NCI-H1092 treated with DMSO at 0.1 percent for 48 hours (cell line): ENCODE measurements around the gene LPP.

Experiments used
- DNase-seq: peaks from one replicate; lab custom pipeline; 2025; lab: John Stamatoyannopoulos, UW

LPP gene

DNA sequence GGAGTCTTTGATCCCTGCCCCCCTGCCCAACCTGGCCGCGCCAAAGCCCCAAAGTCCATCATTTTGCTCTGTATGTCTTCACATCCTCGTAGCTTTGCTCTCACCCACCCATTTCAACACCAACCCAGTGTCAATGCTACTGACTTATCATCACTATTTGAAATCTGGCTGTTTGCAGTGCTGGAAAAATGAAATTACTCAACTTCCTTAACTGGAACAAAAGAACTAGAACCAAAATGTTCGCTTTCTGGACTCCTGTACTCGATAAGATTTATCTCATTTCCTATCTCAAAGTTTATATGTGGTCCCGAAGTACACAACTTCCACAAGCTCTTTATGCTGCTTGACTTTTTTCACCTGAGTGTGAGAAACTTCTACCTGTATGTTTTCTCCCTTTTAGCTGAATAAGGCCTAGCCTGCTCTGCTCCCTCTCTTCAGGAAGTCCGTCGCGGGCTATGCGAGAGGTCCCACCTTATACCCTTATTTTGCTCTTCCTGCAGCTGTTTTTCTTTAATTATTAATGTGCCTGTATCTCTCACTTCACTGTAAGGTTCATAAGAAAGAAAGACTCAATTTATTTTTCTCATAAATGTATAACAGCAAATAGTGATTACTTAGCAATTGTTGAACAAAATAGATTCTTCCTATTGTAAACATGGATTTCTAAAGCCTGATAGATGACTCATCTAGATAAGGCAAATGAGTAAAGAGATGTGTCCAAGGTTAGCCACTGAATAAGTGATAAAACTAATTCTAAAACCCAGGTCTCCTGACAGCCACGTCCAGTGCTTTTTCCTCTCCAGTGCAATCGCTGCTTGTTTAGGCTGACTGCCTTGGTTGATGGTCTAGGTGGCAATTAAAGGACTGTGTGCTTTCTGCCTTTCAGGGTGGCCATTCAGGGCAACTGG, 553.7 kb downstream of the LPP start:
- no peak for DNase-seq

GRCh38 chr3:188711881-188712247, 557.9 kb downstream of the LPP start:
- no peak for DNase-seq

GRCh38 chr3:188712248-188712924, 558.4 kb downstream of the LPP start:
- no peak for DNase-seq

- no peak for DNase-seq
Observed at GRCh38 chr3:188712991-188713390, 559.0 kb downstream of the LPP start.

DNA sequence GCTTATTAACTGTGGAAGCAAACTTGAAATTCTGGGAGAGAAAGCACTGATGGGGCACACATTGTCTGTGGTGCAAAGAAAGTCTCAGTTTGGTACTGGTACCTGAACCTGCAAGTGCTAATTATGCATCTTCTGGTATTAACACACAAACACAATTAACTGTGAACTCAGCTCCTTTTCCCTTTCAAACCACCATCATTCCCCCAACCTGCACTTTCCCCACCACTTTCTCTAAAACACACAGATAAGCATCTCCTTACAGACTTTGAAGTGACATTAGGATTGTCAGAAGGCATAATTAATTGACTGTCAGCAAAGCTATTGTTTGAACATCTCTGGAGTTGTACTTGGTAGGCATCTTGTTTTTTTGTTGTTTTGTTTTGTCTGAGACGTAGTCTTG, 565.6 kb downstream of the LPP start:
- no peak for DNase-seq

- DNase-seq, result peak; percentile 10
Observed at GRCh38 chr3:188720215-188720614, 566.3 kb downstream of the LPP start.

DNA sequence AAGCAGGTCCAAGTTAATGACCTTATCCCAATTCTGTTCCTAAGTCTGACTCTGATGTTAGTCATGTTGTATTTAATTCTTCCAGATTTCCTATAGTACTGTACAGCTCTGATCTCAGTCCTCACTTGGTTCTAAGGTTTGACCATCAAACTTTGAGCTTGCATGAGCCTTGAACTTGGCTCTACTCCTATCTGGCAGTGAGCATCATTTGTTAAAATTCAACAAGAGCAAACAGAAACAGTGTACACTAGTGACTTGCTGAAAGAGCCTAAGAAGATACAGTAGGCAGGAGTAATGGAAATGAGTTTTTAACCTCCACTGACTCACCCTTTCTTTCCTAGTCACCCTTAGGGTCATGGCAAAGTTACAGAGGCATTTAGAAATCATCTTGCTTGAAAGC, 566.7 kb downstream of the LPP start:
- DNase-seq, result no peak

DNA sequence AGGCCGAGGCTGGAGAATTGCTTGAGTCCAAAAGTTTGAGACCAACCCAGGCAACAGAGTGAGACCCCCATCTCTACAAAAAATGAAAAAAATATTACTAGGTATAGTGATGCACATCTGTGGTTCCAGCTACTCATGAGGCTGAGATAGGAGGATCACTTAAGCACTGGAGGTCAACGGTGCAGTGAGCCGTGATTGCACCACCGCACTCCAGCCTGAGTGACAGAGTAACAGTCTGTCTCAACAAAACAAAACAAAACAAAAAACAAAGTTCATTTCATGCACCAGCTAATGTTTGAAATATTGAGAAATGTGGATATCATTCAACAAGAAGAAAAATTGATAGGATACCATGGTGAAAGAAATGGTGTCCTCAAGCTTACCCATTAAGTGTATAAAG, 567.4 kb downstream of the LPP start:
- DNase-seq, result no peak

- no peak for DNase-seq
Observed at GRCh38 chr3:188721990-188722389, 568.0 kb downstream of the LPP start.

- DNase-seq, result no peak
Observed at GRCh38 chr3:188722963-188723362, 569.0 kb downstream of the LPP start.

DNA sequence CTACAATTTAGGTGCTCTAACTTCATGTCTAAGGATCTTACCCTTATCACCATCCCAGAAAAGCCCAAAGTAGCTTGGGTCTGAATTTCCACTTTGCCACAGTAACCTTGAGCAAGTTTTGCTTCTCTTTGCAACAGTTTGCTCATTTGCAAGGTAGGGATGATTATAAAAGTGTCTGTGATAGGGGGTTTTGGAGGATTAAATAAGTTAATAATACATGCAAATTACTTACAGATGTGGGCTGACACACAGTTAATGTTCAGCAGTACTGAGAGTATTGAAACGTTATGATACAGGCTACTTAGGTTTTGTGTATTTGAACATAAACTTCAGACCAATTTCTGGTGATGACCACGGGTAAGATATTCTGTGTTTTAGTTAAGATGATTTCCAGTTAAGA, 573.1 kb downstream of the LPP start:
- DNase-seq, result no peak

GRCh38 chr3:188728371-188728896, 574.5 kb downstream of the LPP start:
- DNase-seq, result no peak

GRCh38 chr3:188729422-188729821, 575.5 kb downstream of the LPP start:
- DNase-seq, result no peak

GRCh38 chr3:188734395-188734794, 580.4 kb downstream of the LPP start:
- peak; percentile 83 for DNase-seq

DNA sequence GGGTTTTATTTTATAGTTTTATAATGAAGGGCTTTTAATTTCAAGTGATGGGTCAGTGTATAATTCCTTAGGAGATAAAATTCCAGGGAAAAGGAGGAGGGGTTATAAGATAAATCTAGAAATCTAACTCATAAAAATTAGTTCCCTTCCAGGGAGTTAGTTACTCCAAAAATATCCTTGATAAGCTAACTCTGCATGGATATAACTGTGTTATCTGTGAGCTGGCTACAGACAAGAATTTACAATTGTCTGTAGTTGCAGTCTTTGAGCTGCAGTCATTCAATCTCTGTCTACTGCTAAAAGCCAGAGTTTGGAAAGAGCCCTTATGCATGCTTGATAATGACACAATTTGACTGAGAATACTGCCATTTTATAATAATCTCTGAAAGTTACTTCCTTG, 585.6 kb downstream of the LPP start:
- no peak for DNase-seq

DNA sequence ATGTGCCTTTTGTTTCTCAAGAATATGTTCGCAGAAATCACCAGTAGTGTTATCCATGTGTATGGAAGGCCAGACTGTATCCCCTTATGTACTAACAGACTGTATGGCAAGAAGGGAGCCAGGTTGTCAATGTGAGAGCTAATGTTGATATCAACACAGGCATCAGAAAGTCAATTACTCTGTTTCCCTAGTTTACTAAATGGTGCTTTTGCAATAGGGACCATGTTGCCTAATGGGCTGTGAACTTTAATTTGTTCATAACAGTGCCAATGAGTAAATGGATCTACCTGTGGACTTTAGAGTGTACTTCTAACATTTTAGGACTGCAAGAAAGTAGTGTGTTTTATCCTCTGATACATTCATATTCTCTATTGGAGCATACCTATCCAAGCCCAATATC, 586.1 kb downstream of the LPP start:
- DNase-seq, result no peak

DNA sequence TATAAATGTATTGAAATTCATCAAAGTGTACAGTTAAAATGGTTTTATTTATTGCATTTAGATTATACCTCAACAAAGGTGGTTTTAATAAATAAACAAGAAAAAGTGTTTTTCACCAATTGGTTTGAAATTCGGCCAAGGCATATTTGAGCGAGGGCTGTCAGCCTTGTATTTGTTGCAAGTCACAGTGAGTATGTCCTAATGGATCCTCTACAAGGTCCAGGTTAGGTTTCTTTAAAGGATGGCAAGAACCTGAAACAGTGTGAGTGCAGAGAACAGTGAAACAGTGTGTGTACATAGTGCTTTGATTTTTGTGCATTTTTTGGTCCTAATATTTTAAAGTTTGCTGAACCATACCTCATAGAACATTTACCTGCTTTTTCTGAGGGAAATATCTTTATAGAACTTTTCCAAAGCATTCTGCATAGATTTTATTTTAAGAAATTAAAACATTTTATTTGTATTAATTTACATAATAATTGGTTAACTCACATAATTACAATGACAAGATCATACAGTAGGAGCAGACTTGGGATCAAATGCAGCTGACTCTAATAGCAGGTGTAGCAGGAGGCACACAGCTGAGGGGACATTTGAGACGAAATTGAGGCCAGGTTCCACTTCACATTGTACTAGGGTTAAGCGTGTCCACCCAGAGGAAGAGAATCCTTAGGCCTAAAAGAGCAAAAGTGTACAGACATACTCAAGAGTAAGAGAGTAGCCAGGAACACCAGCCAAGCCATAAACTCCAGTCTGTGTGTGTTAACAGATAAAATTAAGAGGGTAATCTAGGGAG, 589.0 kb downstream of the LPP start:
- no peak for DNase-seq

DNA sequence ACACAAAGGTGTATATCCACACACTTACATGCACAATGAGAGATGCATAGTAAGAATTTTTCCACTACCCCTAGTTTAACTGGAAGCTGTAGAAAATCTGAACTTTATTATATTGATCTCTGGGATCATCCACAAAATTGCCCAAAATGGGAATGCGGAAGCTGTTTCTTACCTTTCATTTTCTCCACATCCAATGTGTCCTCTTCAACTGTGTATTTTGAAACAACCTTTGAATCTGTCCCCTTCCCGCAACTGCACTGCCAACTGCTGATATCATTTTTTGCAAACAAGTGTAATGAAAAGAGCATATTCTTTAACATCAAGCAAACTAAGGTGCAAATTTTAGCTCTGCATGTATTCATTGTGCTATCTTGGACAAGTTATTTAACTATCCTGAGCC, 590.2 kb downstream of the LPP start:
- no peak for DNase-seq

- no peak for DNase-seq
Observed at GRCh38 chr3:188745031-188745430, 591.1 kb downstream of the LPP start.

- no peak for DNase-seq
Observed at GRCh38 chr3:188746291-188746783, 592.4 kb downstream of the LPP start.

DNA sequence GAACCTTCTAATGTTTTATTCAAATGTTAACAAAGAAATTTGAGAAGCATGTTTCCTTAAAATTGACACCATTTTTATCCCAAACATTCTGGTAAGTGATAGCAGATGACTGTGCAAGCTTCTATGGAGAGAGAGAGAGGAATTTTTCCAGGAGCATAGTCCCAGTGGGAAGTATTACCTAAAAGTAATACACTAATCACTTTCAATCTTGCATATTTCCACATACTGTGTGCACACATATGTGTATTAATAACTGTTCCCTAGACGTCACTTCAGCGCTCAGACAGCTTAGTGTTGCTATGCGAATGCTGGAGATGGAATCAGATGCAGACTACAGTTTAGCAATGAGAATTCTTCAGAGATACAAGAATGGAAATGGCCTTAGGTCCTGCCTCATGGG, 593.5 kb downstream of the LPP start:
- no peak for DNase-seq

DNA sequence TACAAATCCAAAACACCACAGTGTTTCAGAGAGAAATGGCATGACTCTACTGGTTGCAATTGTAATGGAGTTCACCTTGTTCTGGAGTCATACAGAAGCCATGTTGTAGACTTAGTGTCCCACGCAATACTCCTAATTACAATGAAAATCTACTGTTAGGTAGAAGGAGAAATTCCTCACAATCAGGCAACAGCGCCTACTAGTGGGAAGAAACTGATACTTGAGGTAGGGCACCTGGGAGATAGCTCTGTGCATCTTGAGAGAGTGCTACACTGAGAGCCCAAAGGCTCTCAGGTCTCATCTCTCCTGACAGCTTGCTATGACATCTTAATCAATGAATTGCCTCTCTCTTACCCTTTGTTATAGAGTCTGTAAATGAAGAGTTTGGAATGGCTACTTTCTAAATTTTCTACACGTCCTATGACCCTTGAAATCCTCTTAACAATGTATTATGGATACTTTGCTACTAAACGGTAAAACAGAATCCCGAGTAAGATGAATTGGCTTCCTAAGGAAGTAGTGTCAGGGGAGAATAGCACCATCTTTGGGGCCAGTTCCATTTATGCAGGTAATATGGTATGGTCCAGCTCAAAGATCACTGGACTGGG, 595.2 kb downstream of the LPP start:
- no peak for DNase-seq
